AG08395 (cell line): ENCODE measurements around the gene ARMS2.

Source experiments
- DNase-seq: peaks from one replicate; pipeline ENCODE4 v3.0.0; 2012; ENCODE audit warnings: mixed read lengths, low spot score

Gene ARMS2

DNA sequence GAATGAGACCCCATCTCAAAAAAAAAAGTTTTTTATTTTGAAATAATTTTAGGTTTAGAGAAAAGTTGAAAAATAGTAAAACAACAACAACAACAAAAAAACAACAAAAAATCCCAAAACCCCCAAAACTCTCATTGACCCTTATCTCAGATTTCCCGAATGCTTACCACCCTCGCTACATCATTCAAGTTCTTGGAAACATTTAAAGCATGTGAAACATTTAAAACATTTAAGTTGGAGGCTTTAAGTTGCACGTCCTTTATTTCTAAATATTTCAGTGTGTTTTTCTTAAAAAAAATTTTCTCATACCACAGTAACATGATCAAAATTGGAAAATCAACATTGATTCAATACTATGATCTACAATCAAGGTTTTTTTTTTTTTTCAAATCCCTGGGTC lies 382 bp upstream of the ARMS2 start:
- DNase-seq, result no peak

GRCh38 chr10:122455376-122456079 lies 1.1 kb downstream of the ARMS2 start:
- DNase-seq, result no peak

DNA sequence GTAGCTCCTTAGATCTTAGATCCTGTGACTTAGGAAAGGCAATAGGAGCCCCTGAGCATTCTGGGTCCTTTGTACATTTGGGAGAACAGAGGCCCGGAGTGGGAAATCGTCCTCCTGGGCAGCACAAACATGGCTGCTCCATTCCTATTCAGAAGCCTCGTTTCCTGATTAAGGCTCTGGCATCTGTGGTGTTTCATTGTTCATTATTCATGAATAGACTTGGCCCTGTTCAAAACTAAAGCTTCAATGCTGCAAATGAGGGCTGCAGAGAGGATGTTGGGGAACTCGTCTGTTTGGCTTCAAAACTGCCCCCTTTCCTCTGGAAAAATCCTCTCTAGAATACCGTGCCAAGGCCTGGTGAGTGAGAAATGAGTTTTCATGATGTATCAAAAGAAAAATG lies 3.5 kb downstream of the ARMS2 start:
- DNase-seq, result no peak

DNA sequence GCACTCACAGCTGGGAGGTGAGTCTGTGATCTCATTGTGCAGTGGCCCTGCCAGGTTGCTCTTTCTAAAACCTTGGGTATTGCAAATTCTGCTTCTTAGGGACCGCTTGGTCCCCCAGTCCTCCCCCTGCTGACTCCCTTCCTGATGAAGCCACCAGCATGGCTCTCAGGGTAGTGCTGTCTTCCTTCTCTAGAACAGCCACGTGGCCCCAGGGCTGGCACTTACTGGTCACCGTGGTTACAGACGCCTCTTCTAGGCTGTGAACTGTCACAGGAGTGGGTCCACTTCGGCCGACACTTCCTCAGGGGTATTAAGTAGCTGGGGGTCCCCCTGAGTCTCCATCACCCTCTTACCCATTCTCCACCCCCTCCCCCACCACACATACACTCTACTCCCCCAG lies 4.2 kb downstream of the ARMS2 start:
- no peak for DNase-seq

GRCh38 chr10:122459561-122460273 lies 5.3 kb downstream of the ARMS2 start:
- DNase-seq, result peak; percentile 68

- no peak for DNase-seq
Observed at GRCh38 chr10:122460891-122461293, 6.4 kb downstream of the ARMS2 start.

- peak; percentile 86 for DNase-seq
Observed at GRCh38 chr10:122461367-122461728, 6.9 kb downstream of the ARMS2 start, which contains the start of gene HTRA1. Gene HTRA1 (plus strand): TSS chr10:122461553. CDS start chr10:122461653, 100 bp downstream.

- peak; percentile 9 for DNase-seq
Observed at GRCh38 chr10:122461729-122462532, 7.5 kb downstream of the ARMS2 start.

GRCh38 chr10:122462533-122463465 lies 8.3 kb downstream of the ARMS2 start:
- DNase-seq, result peak; percentile 43

- DNase-seq, result no peak
Observed at GRCh38 chr10:122463466-122464249, 9.2 kb downstream of the ARMS2 start.

DNA sequence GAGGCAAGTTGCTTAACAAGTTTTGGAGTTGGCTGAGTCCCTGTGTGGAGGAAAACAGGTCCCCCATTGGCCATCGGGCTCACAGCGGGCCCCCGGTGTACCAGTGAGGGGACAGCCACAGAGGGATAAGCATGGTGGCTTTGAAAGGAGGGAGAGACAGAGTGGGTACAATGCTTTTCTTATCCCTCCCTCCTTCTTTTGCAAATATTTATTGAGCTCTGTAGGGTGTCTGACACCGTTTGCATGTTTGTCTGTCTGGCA lies 9.7 kb downstream of the ARMS2 start:
- DNase-seq, result no peak

DNA sequence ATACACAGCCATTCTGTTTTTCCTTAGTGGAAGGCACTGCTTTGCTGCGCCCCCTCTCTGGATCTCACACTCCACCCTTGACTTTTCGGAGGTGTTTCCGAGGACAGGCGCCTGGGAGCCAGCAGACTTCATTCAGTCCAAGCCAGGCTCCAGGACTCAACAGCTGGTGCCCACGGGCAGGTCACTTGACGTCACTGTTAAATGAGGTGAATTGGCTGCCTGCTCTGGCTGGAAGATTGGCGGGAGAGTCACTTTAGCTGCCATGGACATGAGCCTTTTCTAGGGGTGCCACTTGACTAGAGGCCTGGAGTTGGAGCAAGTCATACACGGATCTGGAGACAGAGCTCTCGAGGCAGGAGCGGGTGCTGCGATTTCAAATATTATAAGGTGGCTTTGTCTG lies 10.1 kb downstream of the ARMS2 start:
- DNase-seq, result no peak

DNA sequence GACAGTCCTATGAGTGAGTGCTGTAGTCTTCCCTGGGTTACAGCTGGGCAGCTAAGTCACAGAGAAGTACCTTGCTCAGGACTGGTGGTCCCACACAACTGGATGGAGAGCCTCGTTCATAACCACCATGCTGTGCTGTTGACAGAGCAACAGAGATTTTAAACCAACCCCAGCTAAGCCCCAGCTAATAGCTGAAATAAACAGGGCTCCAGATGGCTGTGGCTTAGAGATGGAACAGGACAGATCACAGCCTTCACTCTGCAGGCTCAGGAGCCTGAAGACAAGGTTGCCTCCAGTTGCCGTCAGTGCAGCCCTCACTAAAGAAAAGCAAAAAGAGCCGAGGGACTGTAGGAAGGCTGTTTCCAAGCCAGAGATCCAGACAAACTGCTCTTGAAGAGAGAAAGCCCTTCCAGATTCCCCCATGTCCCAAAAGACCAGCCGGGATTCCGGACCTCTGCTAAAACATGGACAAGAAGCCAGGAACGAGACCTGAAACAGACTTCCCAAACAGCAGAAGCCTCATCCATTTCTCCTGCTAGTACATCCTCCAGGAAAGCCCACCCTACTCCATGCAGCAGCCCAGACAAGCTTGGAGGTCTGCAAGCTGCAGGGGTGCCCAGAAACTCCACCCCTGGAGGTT lies 11.1 kb downstream of the ARMS2 start:
- no peak for DNase-seq

- no peak for DNase-seq
Observed at GRCh38 chr10:122466951-122467381, 12.5 kb downstream of the ARMS2 start.

- DNase-seq, result no peak
Observed at GRCh38 chr10:122467701-122468100, 13.2 kb downstream of the ARMS2 start.

DNA sequence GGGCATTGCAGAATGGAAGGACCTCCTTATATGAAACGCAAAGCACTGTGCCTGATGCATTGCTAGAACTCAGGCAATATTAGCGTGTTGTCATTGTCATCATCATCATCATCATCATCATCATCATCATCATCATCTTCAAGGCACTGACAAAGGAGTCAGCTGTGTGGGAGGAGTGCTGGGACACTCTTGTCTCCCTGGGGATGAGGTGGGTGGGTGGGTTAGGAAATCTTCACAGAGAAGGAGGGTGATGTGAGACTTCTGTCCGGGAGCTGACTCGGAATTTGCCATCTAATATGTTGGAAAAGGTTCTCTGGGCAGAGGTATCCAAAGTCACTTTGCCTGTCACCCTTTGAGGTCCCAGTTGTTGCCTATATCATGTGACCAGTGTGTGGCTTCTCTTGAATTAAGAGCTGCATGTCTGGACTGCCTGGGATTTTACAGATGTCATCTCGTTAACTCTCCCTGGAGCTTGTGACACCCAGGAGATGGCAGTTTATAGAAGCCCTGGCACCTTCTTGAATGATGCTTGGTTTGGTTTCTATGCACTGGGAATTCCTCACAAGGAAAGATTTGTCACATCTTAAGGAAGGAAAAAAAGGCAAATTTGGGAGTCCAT lies 14.0 kb downstream of the ARMS2 start:
- DNase-seq, result peak; percentile 40

GRCh38 chr10:122468926-122469781 lies 14.7 kb downstream of the ARMS2 start:
- peak; percentile 95 for DNase-seq

DNA sequence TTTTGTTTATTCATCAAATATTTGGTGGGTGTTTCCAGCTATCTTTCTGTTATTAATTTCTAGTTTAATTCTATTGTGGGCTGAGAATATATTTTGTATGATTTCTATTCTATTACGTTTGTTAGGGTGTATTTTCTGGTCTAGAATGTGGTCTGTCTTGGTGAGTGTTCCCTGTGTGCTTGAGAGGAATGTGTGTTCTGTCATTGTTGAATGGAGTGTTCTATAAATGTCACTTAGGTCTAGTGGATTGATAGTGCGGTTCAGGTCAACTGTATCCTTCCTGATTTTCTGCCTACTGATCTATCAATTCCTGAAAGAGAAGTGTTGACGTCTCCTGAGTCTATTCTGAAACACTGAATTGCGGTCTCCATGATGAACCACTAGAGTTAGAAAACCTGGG lies 15.4 kb downstream of the ARMS2 start:
- DNase-seq, result no peak

GRCh38 chr10:122471531-122472177 lies 17.2 kb downstream of the ARMS2 start:
- DNase-seq, result no peak
